Measurements from ENCODE around the gene AMFR.

AMFR gene

DNA sequence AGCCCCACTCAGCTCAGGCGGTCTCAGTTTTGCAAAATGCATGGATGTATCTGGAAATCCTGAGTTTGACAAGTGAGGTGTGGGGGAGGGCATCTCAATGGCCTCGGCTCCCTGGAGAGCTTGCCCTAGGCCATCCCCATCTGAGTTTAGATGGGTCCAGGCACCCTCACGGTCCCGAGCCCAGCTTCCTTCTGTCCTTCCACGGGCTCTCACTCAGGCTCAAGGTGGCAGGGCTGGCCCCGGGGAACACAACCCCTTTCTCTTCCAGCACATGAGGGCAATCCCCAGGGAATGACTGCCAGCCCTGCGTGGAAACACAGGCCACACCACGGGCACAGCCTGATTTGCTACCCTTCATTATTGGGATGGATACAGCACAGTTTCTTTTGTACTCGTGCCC, 58.4 kb downstream of the AMFR start:
- H3K9me3 Mint-ChIP-seq: no peaks in the 10 kb centered on the region
- H3K27me3 Mint-ChIP-seq: no peaks in the 10 kb centered on the region
- no peak overlapping the region for H3K4me3 Mint-ChIP-seq
- peaks cover 4% of the 10 kb centered on the region for H3K4me1 Mint-ChIP-seq (ENCODE audit: low read depth)
- peaks cover 23% of the 10 kb centered on the region for H3K36me3 Mint-ChIP-seq (ENCODE audit: low read depth)
- no peak overlapping the region for H3K27ac Mint-ChIP-seq

DNA sequence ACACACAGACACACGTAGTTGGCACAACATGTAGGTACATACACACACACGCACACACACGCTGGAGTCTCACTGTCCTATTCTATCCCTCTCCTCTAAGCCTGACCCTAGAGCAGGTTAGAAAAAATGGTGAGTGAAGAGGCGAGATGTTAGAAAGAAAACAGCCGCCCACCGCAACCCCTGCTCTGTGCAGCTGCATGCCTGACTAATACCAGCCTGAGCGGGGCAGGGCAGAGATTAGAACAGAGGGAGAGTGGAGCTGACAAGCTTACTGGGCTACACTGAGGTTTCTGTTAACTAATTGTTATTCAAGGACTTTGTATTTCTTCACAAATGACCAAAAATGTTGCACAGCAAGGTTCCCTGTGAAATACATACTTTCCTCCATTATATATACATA, 59.8 kb downstream of the AMFR start:
- H3K4me3 Mint-ChIP-seq: no peak overlapping the region
- peaks cover 32% of the 10 kb centered on the region for H3K36me3 Mint-ChIP-seq (ENCODE audit: low read depth)
- no peaks in the 10 kb centered on the region for H3K4me1 Mint-ChIP-seq (ENCODE audit: low read depth)
- no peak overlapping the region for H3K27ac Mint-ChIP-seq
- no peaks in the 10 kb centered on the region for H3K9me3 Mint-ChIP-seq
- H3K27me3 Mint-ChIP-seq: no peaks in the 10 kb centered on the region

- Mint-ChIP-seq H3K4me1 (ENCODE audit: low read depth) (peaks cover 3% of the 10 kb centered on the region), H3K9me3 (no peaks in the 10 kb centered on the region), H3K27ac (no peak overlapping the region), H3K27me3 (no peaks in the 10 kb centered on the region), H3K36me3 (ENCODE audit: low read depth) (peaks cover 32% of the 10 kb centered on the region), H3K4me3 (no peak overlapping the region)
Measured at GRCh38 chr16:56364865-56365264, 60.5 kb downstream of the AMFR start.

GRCh38 chr16:56363781-56364565, 61.4 kb downstream of the AMFR start:
- Mint-ChIP-seq H3K27me3 (no peaks in the 10 kb centered on the region), H3K27ac (no peak overlapping the region), H3K4me3 (no peak overlapping the region), H3K4me1 (ENCODE audit: low read depth) (peaks cover 12% of the 10 kb centered on the region), H3K9me3 (no peaks in the 10 kb centered on the region), H3K36me3 (ENCODE audit: low read depth) (peaks cover 32% of the 10 kb centered on the region)

- Mint-ChIP-seq H3K4me3 (no peak overlapping the region), H3K36me3 (ENCODE audit: low read depth) (peaks cover 25% of the 10 kb centered on the region), H3K4me1 (ENCODE audit: low read depth) (peaks cover 17% of the 10 kb centered on the region), H3K9me3 (no peaks in the 10 kb centered on the region), H3K27ac (no peak overlapping the region), H3K27me3 (no peaks in the 10 kb centered on the region)
Measured at GRCh38 chr16:56363181-56363716, 62.1 kb downstream of the AMFR start.

GRCh38 chr16:56362706-56363105, 62.6 kb downstream of the AMFR start:
- H3K27me3 Mint-ChIP-seq: no peaks in the 10 kb centered on the region
- no peaks in the 10 kb centered on the region for H3K9me3 Mint-ChIP-seq
- peaks cover 23% of the 10 kb centered on the region for H3K4me1 Mint-ChIP-seq (ENCODE audit: low read depth)
- H3K27ac Mint-ChIP-seq: no peak overlapping the region
- no peak overlapping the region for H3K4me3 Mint-ChIP-seq
- H3K36me3 Mint-ChIP-seq (ENCODE audit: low read depth): peaks cover 25% of the 10 kb centered on the region

GRCh38 chr16:56362057-56362655, 63.2 kb downstream of the AMFR start:
- Mint-ChIP-seq H3K9me3 (no peaks in the 10 kb centered on the region), H3K27me3 (no peaks in the 10 kb centered on the region), H3K36me3 (ENCODE audit: low read depth) (peaks cover 22% of the 10 kb centered on the region), H3K4me1 (ENCODE audit: low read depth) (peaks cover 28% of the 10 kb centered on the region), H3K27ac (no peak overlapping the region), H3K4me3 (no peak overlapping the region)

DNA sequence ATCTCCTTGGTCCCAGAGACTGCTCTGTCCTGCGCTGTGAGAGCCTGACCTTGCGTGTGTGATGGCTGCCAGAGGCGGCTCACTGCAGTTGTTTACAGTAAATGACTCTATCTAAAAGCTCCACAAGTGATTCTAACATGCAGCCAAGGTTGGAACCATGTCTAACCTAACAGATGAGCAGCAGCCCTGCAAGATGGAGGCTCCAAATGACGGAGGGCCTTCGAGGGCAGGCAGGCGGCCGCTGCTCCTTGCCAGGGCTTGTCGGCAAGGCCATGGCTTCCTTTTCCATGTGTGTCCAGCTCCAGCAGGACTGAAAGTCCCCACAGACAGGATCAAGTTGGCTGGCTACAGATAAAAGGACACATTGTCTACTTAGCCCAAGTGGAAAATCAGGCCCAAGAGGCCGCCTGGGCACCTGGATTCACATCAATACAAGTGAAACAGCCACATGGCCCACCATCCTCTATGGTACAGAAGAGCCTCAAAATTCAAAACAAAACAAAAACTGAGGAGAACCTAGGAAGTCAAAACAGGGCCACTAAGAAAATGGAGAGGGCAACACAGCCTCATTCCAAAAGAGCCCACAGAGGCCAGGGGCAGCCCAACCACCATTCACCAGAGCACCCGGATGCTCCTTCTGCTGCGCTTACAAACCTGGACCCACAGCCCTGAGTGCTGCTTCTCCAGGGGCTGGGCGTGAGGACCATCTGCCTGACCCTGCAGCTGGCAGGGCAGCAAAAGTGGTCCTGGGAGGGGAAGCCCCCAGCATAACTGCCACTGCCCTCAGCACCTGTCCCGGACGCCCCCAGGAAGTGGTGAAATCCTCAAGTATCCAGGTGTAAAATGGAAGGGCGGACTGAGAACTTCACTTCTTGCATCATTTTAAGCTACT, 65.0 kb downstream of the AMFR start:
- Mint-ChIP-seq H3K4me3 (no peak overlapping the region), H3K4me1 (ENCODE audit: low read depth) (peaks cover 42% of the 10 kb centered on the region), H3K9me3 (no peaks in the 10 kb centered on the region), H3K36me3 (ENCODE audit: low read depth) (peaks cover 15% of the 10 kb centered on the region), H3K27ac (no peak overlapping the region), H3K27me3 (no peaks in the 10 kb centered on the region)

DNA sequence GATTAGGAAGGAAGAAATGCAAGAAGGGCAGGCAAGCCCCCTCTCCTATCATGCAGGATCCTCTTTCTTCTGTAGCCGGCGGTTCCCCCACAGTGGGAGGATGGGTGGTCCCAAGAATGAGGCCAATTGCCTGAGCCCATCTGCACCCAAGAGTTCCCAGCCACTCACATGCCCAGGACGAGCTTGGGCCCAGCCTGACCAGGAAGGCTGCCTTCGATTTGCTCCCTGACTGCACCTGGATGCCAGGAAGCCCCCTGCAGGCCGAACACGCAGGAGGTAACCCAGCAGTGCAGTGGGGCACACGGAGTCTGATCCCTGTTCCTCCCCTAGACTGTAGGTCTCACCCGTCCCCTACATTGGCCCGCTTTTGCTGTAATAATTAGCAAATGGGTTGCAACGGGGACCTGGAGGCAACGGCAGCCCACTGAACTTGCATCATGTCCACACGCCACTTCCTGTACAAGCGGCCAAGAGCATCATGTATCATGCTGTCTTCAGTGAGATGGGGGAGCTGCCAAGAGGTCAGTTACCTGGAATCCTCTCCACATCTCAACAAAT, 67.5 kb downstream of the AMFR start:
- Mint-ChIP-seq H3K9me3 (no peaks in the 10 kb centered on the region), H3K4me1 (ENCODE audit: low read depth) (peaks cover 42% of the 10 kb centered on the region), H3K27ac (peak overlapping the region; percentile 96), H3K27me3 (no peaks in the 10 kb centered on the region), H3K36me3 (ENCODE audit: low read depth) (peaks cover 15% of the 10 kb centered on the region), H3K4me3 (no peak overlapping the region)

DNA sequence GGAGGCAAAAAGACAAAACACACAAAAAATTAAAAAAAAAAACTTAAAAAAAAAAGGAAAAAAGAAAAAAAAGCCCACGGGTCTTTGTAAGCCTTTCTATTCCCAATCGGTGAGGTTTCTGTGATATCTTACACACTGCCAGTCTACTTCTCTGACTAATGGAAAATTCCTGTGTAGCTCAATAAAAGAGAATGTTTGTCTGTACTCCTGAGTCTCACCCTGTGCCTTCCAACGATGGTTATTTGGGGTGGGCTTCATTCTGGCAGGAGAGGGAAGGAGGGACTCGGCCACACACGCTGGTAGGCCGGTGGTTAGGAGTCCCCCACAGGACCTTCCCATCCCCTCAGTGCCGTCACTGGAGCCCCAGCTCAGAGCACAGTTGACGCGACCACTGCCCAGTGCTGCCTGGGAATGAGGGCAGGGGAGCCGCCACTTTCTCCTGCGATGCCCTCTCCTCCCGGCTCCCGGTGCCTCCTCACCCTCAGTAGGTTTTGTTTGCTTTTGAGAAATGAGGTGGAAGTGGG, 68.0 kb downstream of the AMFR start:
- Mint-ChIP-seq H3K4me3 (peak overlapping the region; percentile 83), H3K36me3 (ENCODE audit: low read depth) (peaks cover 10% of the 10 kb centered on the region), H3K4me1 (ENCODE audit: low read depth) (peaks cover 42% of the 10 kb centered on the region), H3K27me3 (no peaks in the 10 kb centered on the region), H3K27ac (peak overlapping the region; percentile 96), H3K9me3 (no peaks in the 10 kb centered on the region)

- Mint-ChIP-seq H3K9me3 (no peaks in the 10 kb centered on the region), H3K4me3 (peak overlapping the region; percentile 83), H3K4me1 (ENCODE audit: low read depth) (peaks cover 42% of the 10 kb centered on the region), H3K27me3 (no peaks in the 10 kb centered on the region), H3K27ac (peak overlapping the region; percentile 96), H3K36me3 (ENCODE audit: low read depth) (peaks cover 5% of the 10 kb centered on the region)
Measured at GRCh38 chr16:56356276-56357240, 68.8 kb downstream of the AMFR start.

- no peak overlapping the region for H3K27ac Mint-ChIP-seq
- H3K36me3 Mint-ChIP-seq (ENCODE audit: low read depth): peaks cover 1% of the 10 kb centered on the region
- H3K4me3 Mint-ChIP-seq: peak overlapping the region; percentile 83
- no peaks in the 10 kb centered on the region for H3K27me3 Mint-ChIP-seq
- no peaks in the 10 kb centered on the region for H3K9me3 Mint-ChIP-seq
- peaks cover 42% of the 10 kb centered on the region for H3K4me1 Mint-ChIP-seq (ENCODE audit: low read depth)
Measured at GRCh38 chr16:56355786-56356275, 69.5 kb downstream of the AMFR start.

DNA sequence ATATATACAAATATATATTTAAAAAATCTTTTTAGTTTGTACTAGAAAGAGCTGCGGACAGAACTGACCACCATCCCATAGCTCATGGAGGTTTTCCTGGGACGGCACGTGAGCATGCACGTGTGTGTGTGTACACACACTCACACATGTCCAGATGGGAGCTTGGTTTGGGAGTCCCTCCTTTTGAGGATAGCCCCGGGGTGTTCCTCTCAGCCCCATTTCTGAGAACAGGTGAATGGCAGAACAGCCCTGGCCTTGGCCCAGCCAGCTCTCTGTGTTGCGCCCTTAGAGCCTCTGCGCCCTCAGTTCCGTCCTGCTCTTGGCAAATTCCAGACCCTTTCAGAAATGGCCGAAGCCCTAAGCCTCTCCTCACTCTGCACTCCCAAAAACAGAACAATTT, 70.1 kb downstream of the AMFR start:
- H3K4me1 Mint-ChIP-seq (ENCODE audit: low read depth): peaks cover 42% of the 10 kb centered on the region
- H3K27ac Mint-ChIP-seq: no peak overlapping the region
- H3K9me3 Mint-ChIP-seq: no peaks in the 10 kb centered on the region
- H3K36me3 Mint-ChIP-seq (ENCODE audit: low read depth): no peaks in the 10 kb centered on the region
- no peaks in the 10 kb centered on the region for H3K27me3 Mint-ChIP-seq
- no peak overlapping the region for H3K4me3 Mint-ChIP-seq
